ENCODE results near the gene STK32C.

STK32C gene

DNA sequence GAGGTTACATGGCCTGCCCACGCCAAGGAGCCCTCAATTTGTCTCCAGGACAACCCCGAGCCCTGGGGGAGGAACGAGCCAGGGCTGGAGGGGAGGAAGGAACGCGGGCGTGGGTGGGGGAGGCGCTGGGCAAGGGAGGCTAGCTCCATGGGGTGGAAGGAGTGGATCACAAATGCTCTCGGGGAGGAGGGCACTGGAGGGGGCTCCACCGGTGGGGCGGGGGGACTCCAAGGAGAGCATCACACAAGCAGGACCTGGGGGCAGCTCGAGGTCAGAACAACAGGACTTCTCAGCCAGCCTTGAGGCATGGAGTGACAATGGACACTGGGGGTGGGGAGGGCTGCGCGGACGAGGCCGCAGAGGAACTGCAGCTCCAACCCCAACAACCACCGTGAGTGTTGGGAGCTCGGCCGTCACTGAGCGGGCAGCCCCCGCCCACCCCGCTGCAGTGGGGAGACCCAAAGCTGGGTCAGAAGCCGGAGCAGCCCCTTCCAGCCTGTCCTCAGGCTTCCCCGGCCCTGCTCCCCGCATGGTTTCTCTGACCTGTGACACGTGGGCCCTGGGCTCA, 41.1 kb downstream of the STK32C start:
- no peak for DNase-seq (ENCODE audit: low read depth in 1 of 2, low spot score in 1 of 2)
- Histone ChIP-seq H3K27ac (replicated peaks) (no peak overlapping the region), H3K4me3 (replicated peaks; ENCODE audit: insufficient read depth, low read length) (no peak overlapping the region), H3K27me3 (ENCODE audit: insufficient read depth, poor library complexity, severe bottlenecking) (no peaks in the 10 kb centered on the region)
- TF ChIP-seq, protein P1, sequence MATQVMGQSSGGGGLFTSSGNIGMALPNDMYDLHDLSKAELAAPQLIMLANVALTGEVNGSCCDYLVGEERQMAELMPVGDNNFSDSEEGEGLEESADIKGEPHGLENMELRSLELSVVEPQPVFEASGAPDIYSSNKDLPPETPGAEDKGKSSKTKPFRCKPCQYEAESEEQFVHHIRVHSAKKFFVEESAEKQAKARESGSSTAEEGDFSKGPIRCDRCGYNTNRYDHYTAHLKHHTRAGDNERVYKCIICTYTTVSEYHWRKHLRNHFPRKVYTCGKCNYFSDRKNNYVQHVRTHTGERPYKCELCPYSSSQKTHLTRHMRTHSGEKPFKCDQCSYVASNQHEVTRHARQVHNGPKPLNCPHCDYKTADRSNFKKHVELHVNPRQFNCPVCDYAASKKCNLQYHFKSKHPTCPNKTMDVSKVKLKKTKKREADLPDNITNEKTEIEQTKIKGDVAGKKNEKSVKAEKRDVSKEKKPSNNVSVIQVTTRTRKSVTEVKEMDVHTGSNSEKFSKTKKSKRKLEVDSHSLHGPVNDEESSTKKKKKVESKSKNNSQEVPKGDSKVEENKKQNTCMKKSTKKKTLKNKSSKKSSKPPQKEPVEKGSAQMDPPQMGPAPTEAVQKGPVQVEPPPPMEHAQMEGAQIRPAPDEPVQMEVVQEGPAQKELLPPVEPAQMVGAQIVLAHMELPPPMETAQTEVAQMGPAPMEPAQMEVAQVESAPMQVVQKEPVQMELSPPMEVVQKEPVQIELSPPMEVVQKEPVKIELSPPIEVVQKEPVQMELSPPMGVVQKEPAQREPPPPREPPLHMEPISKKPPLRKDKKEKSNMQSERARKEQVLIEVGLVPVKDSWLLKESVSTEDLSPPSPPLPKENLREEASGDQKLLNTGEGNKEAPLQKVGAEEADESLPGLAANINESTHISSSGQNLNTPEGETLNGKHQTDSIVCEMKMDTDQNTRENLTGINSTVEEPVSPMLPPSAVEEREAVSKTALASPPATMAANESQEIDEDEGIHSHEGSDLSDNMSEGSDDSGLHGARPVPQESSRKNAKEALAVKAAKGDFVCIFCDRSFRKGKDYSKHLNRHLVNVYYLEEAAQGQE (IDR thresholded peaks at IDR 0.05; ENCODE audit: insufficient replicate concordance, low read depth) = no peak
- TF ChIP-seq GABPA (IDR thresholded peaks at IDR 0.05; ENCODE audit: low read depth) (no peak), CTCF (IDR thresholded peaks at IDR 0.05; ENCODE audit: insufficient read depth, low read length) (no peak), POLR2AphosphoS5 (IDR thresholded peaks at IDR 0.05; ENCODE audit: low read depth) (no peak), SPI1 (IDR thresholded peaks at IDR 0.05; ENCODE audit: borderline replicate concordance, low read depth) (no peak)

GRCh38 chr10:132265890-132266496, 41.8 kb downstream of the STK32C start:
- DNase-seq (ENCODE audit: low read depth in 1 of 2, low spot score in 1 of 2) = no peak
- Histone ChIP-seq H3K4me3 (replicated peaks; ENCODE audit: insufficient read depth, low read length) (no peak overlapping the region), H3K27ac (replicated peaks) (no peak overlapping the region), H3K27me3 (ENCODE audit: insufficient read depth, poor library complexity, severe bottlenecking) (no peaks in the 10 kb centered on the region)
- TF ChIP-seq CTCF (IDR thresholded peaks at IDR 0.05; ENCODE audit: insufficient read depth, low read length) (no peak), POLR2AphosphoS5 (IDR thresholded peaks at IDR 0.05; ENCODE audit: low read depth) (no peak), GABPA (IDR thresholded peaks at IDR 0.05; ENCODE audit: low read depth) (no peak), SPI1 (IDR thresholded peaks at IDR 0.05; ENCODE audit: borderline replicate concordance, low read depth) (no peak)
- TF ChIP-seq, protein P1 (IDR thresholded peaks at IDR 0.05; ENCODE audit: insufficient replicate concordance, low read depth) = no peak

DNA sequence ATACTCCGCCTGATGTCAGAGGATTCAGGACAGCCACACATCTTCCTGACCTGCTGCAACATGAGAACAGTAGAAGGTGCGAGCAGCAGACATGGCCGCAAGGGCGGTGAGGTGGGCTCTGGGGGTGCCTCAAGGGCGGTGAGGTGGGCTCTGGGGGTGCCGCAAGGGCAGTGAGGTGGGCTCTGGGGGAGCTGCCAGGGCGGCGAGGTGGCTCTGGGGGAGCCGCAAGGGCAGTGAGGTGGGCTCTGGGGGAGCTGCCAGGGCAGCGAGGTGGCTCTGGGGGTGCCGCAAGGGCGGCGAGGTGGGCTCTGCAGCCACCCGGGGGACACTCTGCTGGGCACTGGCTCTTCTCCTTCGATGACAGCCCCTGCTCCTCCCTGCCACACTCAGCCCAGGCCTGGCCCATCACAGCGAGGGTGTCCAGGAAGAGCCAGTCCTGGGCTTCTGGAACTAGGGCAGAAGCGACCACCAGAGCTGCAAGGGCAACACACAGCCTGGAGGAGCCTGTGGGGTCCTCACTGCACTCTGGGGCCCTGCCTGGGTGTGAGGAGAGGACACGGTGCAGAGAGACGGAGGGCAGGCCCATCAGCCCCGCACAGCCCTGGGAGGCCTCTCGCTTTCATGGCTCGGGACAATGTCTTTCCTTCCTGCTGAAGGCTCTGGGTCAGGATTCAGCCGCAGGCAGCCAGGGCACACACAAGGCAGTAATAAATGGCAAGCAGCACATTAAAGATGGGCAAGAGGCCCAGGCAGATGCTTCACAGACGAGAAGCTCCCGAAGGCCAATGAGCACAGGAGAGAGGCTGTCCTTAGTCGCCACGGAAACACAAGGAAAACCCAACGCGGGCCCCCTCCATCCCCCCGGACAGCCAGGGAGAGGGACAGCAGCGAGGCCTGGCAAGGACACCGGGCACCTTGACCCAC, 42.5 kb downstream of the STK32C start:
- no peak for DNase-seq (ENCODE audit: low read depth in 1 of 2, low spot score in 1 of 2)
- TF ChIP-seq, protein P1 (IDR thresholded peaks at IDR 0.05; ENCODE audit: insufficient replicate concordance, low read depth) = no peak
- no peak for TF ChIP-seq POLR2AphosphoS5 (IDR thresholded peaks at IDR 0.05; ENCODE audit: low read depth)
- no peak for TF ChIP-seq SPI1 (IDR thresholded peaks at IDR 0.05; ENCODE audit: borderline replicate concordance, low read depth)
- no peak for TF ChIP-seq GABPA (IDR thresholded peaks at IDR 0.05; ENCODE audit: low read depth)
- TF ChIP-seq CTCF (IDR thresholded peaks at IDR 0.05; ENCODE audit: insufficient read depth, low read length) = no peak
- H3K27me3 ChIP-seq (ENCODE audit: insufficient read depth, poor library complexity, severe bottlenecking) = no peaks in the 10 kb centered on the region
- H3K4me3 ChIP-seq (replicated peaks; ENCODE audit: insufficient read depth, low read length) = no peak overlapping the region
- H3K27ac ChIP-seq (replicated peaks) = no peak overlapping the region
